Measurements from ENCODE around the gene SLFN12.

- no peak for TF ChIP-seq CTCF (conservative IDR thresholded peaks at IDR 0.05 in 1 of 2, IDR thresholded peaks at IDR 0.05 in 1 of 2; ENCODE audit: low read depth in 1 of 2, low read length in 2 of 2)
- TF ChIP-seq EZH2 (IDR thresholded peaks at IDR 0.05; ENCODE audit: low read length, missing control alignments) = no peak
Measured at GRCh38 chr17:35373984-35374765, 58.1 kb downstream of the SLFN12 start.
